GM13977 (cell line): ENCODE data around the gene ISOC2.

Source experiments
- DNase-seq: peaks from one replicate; pipeline ENCODE4 v3.0.0; 2012; ENCODE audit warnings: low spot score
- CTCF ChIP-seq: IDR thresholded peaks from 2 replicates; pipeline ENCODE4 v1.5.1; 2012; ENCODE audit warnings: mild to moderate bottlenecking, control low read depth; ENCODE audit not compliant: insufficient read depth; ENCODE audit errors: extremely low read depth, missing control alignments
- in situ Hi-C: fragments of 300-500 bp; cut with MboI; formaldehyde crosslinking; loops from one replicate; pipeline ENCODE4 v1.12.0; 2022; ENCODE audit warnings: low sequenced_read_pairs, low pct_unique_long_range_greater_than_20kb, mixed read lengths, inconsistent platforms; ENCODE audit not compliant: unreplicated experiment

Gene ISOC2

GRCh38 chr19:55493645-55494171 lies 32.3 kb upstream of the ISOC2 start:
- in situ Hi-C loops = no loop called here
- no peak for DNase-seq

GRCh38 chr19:55493052-55493644 lies 31.7 kb upstream of the ISOC2 start:
- in situ Hi-C loops = no loop called here
- no peak for TF ChIP-seq CTCF

More at GRCh38 chr19:55493645-55494171, 32.3 kb upstream of the ISOC2 start:
- TF ChIP-seq CTCF = no peak

GRCh38 chr19:55492362-55492944 lies 31.0 kb upstream of the ISOC2 start:
- no peak for TF ChIP-seq CTCF
- in situ Hi-C loops = no loop called here

More at GRCh38 chr19:55493052-55493644, 31.7 kb upstream of the ISOC2 start:
- DNase-seq = no peak

GRCh38 chr19:55491546-55492360 lies 30.3 kb upstream of the ISOC2 start:
- in situ Hi-C loops = no loop called here
- no peak for TF ChIP-seq CTCF
- no peak for DNase-seq

More at GRCh38 chr19:55492362-55492944, 31.0 kb upstream of the ISOC2 start:
- DNase-seq = no peak

GRCh38 chr19:55490478-55491432 lies 29.3 kb upstream of the ISOC2 start:
- TF ChIP-seq CTCF = no peak
- in situ Hi-C loops = no loop called here
- no peak for DNase-seq
